ENCODE measurements around the gene RHOBTB3.

Gene RHOBTB3

GRCh38 chr5:95730011-95730700 is 980 bp upstream of the RHOBTB3 start:
- H3K4me1 ChIP-seq (ENCODE audit: insufficient read depth, low read length, poor library complexity, severe bottlenecking), result peaks cover 86% of the 10 kb centered on the region

GRCh38 chr5:95731571-95732554 is 727 bp downstream of the RHOBTB3 start:
- Histone ChIP-seq H3K36me3 (ENCODE audit: insufficient read depth, low read length) (no peaks in the 10 kb centered on the region), H3K4me1 (ENCODE audit: insufficient read depth, low read length, poor library complexity, severe bottlenecking) (peaks cover 87% of the 10 kb centered on the region), H3K4me3 (ENCODE audit: low read length, poor library complexity, severe bottlenecking) (peak overlapping the region; percentile 88), H3K4me2 (ENCODE audit: low read depth, low read length, poor library complexity, severe bottlenecking) (peak overlapping the region; percentile 85), H3K79me2 (ENCODE audit: insufficient read depth, low read length) (peaks cover 70% of the 10 kb centered on the region), H3K9me2 (replicated peaks; ENCODE audit: low read depth, low read length) (no peaks in the 10 kb centered on the region), H3F3A (ENCODE audit: low read depth) (no peaks in the 10 kb centered on the region), H4K20me1 (ENCODE audit: insufficient read depth, low read length, poor library complexity, severe bottlenecking) (peaks cover 41% of the 10 kb centered on the region), H3K27me3 (ENCODE audit: insufficient read depth, low read length, poor library complexity, severe bottlenecking) (no peaks in the 10 kb centered on the region), H2AFZ (ENCODE audit: low read length) (peak overlapping the region; percentile 83), H3K9ac (ENCODE audit: low read depth, low read length, poor library complexity, severe bottlenecking) (peak overlapping the region; percentile 87), H3K9me3 (ENCODE audit: insufficient read depth, low read depth, low read length) (no peaks in the 10 kb centered on the region)
- TF ChIP-seq EZH2phosphoT487 (IDR thresholded peaks at IDR 0.05; ENCODE audit: borderline replicate concordance) (no peak), CTCF (conservative IDR thresholded peaks at IDR 0.05; ENCODE audit: low read length) (no peak)

More at GRCh38 chr5:95730011-95730700, 980 bp upstream of the RHOBTB3 start:
- Histone ChIP-seq H2AFZ (ENCODE audit: low read length) (peak overlapping the region; percentile 83), H3K9me3 (ENCODE audit: insufficient read depth, low read depth, low read length) (no peaks in the 10 kb centered on the region), H3K4me3 (ENCODE audit: low read length, poor library complexity, severe bottlenecking) (peak overlapping the region; percentile 88), H3F3A (ENCODE audit: low read depth) (no peaks in the 10 kb centered on the region), H3K9ac (ENCODE audit: low read depth, low read length, poor library complexity, severe bottlenecking) (peak overlapping the region; percentile 87), H4K20me1 (ENCODE audit: insufficient read depth, low read length, poor library complexity, severe bottlenecking) (peaks cover 28% of the 10 kb centered on the region), H3K79me2 (ENCODE audit: insufficient read depth, low read length) (peaks cover 53% of the 10 kb centered on the region), H3K27me3 (ENCODE audit: insufficient read depth, low read length, poor library complexity, severe bottlenecking) (no peaks in the 10 kb centered on the region), H3K9me2 (replicated peaks; ENCODE audit: low read depth, low read length) (no peaks in the 10 kb centered on the region), H3K36me3 (ENCODE audit: insufficient read depth, low read length) (no peaks in the 10 kb centered on the region), H3K4me2 (ENCODE audit: low read depth, low read length, poor library complexity, severe bottlenecking) (peak overlapping the region; percentile 85)
- TF ChIP-seq EZH2phosphoT487 (IDR thresholded peaks at IDR 0.05; ENCODE audit: borderline replicate concordance), result no peak
- TF ChIP-seq CTCF (conservative IDR thresholded peaks at IDR 0.05; ENCODE audit: low read length), result no peak

DNA sequence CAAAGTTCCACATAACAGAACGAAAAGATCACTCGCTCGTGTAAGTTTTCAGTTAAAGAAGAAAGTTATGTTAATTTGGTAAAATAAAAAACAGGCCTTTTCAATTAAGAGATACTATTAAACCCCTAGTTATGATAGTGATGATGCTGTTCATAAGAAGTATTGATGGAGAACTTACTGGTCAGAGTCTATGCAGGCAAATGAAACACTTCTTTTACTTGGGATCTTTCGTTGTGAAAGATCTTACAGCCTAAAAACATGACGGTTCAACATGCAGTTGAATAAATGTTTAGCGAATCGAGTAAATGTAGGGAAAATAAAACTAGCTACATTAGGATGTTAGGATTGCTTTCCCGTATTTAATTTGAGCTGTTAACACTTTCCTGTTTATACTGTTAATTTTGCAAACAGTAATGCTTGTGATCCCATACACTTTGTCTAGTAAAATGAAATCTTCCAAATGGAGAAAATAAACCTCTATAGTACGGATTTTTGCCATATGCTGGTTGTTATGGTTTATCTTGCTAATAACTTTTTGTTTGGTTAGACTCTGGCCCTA is 2.0 kb downstream of the RHOBTB3 start:
- peak overlapping the region; percentile 85 for H3K4me2 ChIP-seq (ENCODE audit: low read depth, low read length, poor library complexity, severe bottlenecking)
- H4K20me1 ChIP-seq (ENCODE audit: insufficient read depth, low read length, poor library complexity, severe bottlenecking), result peaks cover 48% of the 10 kb centered on the region
- no peak for TF ChIP-seq EZH2phosphoT487 (IDR thresholded peaks at IDR 0.05; ENCODE audit: borderline replicate concordance)
- no peak for TF ChIP-seq CTCF (conservative IDR thresholded peaks at IDR 0.05; ENCODE audit: low read length)
- no peaks in the 10 kb centered on the region for H3K36me3 ChIP-seq (ENCODE audit: insufficient read depth, low read length)
- H3K9me2 ChIP-seq (replicated peaks; ENCODE audit: low read depth, low read length), result no peaks in the 10 kb centered on the region
- no peaks in the 10 kb centered on the region for H3K27me3 ChIP-seq (ENCODE audit: insufficient read depth, low read length, poor library complexity, severe bottlenecking)
- H3K9ac ChIP-seq (ENCODE audit: low read depth, low read length, poor library complexity, severe bottlenecking), result peak overlapping the region; percentile 87
- peaks cover 87% of the 10 kb centered on the region for H3K4me1 ChIP-seq (ENCODE audit: insufficient read depth, low read length, poor library complexity, severe bottlenecking)
- no peaks in the 10 kb centered on the region for H3F3A ChIP-seq (ENCODE audit: low read depth)
- no peak overlapping the region for H2AFZ ChIP-seq (ENCODE audit: low read length)
- no peaks in the 10 kb centered on the region for H3K9me3 ChIP-seq (ENCODE audit: insufficient read depth, low read depth, low read length)
- peak overlapping the region; percentile 88 for H3K4me3 ChIP-seq (ENCODE audit: low read length, poor library complexity, severe bottlenecking)
- H3K79me2 ChIP-seq (ENCODE audit: insufficient read depth, low read length), result peaks cover 81% of the 10 kb centered on the region
